Renal cortex interstitium (tissue), 11 donors: ENCODE measurements around the gene PRR16. TPM values are rescaled to one million over a fixed set of nuclear protein-coding genes. Genes with fewer than 3 reads are reported as not detected.
"Not testable (repeated sequence)": the region's sequence is repeated elsewhere in the genome, so short reads cannot be mapped to it uniquely, and the experiment has no call there.

Experiments used
- DNase-seq, 11 donors: peaks; one replicate each; pipeline ENCODE4 v3.0.0-alpha.2; 2013; ENCODE audit warnings: low read depth in 9 of 11, low spot score in 4 of 11; ENCODE audit errors: extremely low read depth in 1 of 11
- polyA plus RNA-seq, 3 donors: library from polyadenylated mRNA; unstranded; fragments of 120-200 nt; gene quantifications; one replicate each; pipeline ENCODE4 v1.2.1, GENCODE V29; 2013; ENCODE audit not compliant: insufficient read length in 3 of 3

The PRR16 gene
- polyA plus RNA-seq, 3 donors, result 3.0 to 3.1 (median 3.0) TPM

DNA sequence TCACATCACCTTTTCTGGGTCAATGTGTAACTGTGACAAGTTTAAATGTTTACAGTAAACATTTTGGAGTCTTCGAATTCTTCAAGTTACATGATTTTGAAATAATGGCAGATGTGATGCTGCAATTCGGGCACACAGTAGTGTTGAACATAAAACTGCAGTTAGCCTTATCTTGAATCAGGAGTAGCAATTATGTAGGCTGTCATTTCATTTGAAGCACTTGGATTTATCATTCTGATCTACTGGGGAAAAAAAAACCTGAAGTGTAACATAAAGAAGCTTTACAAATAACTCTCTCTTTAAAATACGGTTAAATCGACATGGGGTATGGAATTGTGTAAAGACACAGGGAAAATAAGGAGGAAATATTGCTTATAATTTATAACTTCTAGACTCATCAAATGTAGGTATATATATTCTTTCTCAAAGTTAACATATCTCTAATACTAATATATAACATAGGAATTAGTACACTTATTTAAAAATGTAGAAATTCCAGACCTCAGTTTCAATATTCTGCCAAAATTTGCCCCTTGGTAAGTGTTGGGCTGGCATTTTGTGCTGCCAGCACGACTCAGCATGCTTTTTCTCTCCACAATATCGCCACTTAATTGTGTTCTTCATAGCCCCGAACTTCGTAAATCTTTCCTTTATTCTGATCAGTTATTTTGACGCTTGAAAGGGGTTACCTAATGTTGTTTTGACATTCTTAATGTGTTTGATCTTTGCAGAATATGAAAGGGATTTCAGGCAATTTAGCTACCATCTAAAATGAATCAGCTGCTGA is 226.7 kb downstream of the PRR16 start:
- DNase-seq, result no peak

DNA sequence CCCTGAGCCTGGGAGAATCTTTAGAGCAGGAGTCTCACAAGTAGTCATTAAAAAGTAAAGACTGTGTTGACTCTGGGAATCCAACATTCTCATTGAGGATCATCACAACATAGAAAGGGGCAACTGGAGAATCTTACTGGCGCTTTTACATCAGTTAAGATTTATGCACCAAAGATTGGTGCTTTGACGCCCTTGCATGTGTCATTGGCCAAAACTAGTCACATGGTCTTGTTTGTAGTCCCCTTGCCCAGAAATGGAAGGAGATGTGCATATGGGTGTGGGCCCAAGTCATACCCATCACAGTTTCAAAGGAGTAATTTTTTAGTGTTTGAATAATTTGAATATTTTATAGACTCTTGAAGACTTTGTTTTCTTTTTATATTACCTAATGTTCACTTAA is 228.2 kb downstream of the PRR16 start:
- DNase-seq, result no peak

DNA sequence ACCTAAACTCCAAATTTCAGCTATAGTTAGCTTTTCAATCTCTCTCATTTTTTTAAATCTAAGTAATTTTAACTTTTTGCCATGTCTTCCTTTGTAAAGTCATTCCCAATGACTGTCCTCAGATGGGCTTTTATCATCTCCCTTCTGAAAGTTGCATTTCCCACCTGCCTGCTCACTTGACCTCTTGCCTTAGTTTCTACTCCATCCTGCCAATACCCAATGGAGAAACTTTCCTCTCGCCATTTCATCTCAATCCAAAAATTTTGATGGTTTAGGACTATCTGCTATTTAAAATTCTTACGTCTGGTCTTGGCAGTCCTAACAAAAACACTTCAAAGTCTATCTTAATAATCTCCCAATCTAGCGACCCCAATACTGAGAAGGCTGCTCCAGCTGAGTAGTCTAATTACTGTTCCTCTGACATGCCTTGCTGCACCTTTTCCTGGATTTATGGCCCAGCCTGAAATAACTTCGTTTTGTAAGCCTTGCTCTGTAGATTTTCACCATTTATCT is 231.3 kb downstream of the PRR16 start:
- no peak for DNase-seq

DNA sequence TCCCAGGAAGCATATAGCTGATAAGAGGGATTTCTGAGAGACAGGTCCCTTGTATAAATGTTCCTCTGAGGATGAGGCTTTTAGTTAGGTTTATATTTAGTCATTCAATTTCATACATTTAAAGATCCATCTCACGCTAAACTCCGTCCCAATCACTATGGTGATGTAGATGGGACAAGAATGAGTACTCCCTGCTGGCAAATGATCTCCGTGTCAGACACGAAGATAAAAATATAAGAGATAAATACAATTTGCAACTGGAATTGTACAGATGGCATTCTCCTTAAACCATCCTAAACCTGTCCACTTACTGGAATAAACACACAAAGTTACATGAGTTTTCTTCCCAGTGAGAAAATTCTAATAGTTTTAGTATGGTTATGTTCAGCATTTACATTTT is 233.0 kb downstream of the PRR16 start:
- no peak for DNase-seq

DNA sequence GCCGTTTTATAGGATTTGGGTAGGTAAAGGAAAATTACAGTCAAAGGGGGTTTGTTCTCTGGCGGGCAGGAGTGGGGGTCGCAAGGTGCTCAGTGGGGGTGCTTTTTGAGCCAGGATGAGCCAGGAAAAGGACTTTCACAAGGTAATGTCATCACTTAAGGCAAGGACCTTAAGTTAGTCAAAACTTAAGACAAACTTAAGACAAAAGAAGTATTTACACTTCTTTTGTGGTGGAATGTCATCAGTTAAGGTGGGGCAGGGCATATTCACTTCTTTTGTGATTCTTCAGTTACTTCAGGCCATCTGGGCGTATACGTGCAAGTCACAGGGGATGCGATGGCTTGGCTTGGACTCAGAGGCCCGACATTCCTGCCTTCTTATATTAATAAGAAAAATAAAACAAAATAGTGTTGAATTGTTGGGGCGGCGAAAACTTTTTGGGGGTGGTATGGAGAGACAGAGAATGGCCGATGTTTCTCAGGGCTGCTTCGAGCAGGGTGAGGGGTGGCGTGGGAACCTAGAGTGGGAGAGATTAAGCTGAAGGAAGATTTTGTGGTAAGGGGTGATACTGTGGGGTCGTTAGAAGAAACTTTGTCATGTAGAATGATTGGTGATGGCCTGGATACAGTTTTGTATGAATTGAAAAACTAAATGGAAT is 233.7 kb downstream of the PRR16 start:
- DNase-seq, result not testable (repeated sequence)

DNA sequence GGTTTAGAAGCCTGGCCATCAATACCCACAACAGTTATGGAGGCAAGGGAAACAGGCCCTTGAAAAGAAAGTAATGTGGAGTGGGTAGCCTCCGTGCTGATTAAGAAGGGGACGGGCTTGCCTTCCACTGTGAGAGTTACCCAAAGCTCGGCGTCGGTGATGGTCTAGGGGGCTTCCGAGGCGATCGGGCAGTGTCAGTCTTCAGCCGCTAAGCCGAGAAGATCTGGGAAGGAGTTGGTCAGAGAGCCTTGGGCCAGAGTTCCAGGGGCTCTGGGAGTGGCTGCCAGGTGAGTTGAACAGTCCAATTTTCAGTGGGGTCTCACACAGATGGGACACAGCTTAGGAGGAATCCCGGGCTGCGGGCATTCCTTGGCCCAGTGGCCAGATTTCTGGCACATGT is 236.6 kb downstream of the PRR16 start:
- not testable (repeated sequence) for DNase-seq

DNA sequence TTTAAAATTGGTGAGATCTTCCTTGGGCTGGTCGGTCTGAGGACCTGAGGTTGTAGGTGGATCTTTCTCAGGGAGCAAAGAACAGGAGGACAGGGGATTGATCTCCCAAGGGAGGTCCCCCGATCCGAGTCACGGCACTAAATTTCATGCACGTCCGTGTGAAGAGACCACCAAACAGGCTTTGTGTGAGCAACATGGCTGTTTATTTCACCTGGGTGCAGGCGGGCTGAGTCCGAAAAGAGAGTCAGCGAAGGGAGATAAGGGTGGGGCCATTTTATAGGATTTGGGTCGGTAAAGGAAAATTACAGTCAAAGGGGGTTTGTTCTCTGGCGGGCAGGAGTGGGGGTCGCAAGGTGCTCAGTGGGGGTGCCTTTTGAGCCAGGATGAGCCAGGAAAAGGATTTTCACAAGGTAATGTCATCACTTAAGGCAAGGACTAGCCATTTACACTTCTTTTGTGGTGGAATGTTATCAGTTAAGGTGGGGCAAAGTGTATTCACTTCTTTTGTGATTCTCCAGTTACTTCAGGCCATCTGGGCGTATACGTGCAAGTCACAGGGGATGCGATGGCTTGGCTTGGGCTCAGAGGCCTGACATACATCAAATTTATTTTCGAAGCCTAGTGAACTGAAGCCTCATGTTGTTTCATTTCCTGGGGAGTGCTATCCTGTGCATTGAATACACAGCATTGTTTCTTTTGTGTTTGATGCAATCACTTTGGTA is 238.9 kb downstream of the PRR16 start:
- DNase-seq, result not testable (repeated sequence)

DNA sequence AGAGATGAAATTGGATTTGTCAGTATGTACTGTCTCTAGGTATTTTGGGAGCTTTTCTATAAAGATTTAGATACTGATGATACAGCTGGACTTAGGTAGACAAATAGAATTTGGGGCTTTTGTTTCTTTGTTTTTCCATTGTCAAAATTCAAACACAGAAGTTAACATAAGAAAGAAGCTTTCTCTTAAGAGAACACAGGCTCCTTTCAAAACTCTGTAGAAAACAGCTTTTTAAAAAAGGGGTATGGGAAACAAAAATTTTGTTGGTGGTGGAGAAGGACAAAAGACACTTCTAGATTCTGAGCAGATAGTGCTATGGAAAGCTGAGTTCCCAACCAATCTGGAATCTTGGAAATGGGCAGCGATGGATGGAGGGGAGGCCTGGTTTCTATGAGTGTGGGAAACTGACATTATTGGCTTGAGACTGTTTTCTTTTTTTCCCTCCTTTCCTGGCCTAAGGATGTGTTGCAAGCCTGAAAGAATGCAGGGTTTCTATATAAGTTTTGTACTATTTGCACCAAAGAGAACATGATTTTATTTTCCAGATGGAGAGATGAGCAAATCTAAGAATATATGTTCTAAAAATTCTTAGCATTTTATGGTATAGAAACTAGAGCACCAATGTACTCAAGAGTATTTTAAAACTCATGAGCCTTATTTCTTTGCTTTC is 240.0 kb downstream of the PRR16 start:
- DNase-seq, result no peak

DNA sequence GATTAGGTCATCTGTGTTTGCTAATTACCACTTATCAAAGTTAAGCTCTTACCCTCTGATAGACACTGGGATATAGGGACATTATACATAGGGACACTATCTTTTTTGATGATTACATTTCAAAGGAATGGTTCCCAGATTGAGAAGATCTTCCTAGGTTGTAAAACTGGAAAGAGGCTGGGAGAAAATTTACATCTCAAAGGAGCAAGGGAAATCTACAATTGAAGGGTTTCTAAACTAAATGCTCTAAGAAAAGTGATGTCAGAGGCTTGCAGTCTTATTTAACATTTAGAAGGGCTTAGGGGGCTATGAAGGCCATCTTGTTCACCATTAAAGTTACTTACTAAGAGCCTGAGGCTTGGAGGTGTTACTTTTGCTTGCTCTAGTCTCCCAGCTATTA is 242.8 kb downstream of the PRR16 start:
- DNase-seq, result no peak

DNA sequence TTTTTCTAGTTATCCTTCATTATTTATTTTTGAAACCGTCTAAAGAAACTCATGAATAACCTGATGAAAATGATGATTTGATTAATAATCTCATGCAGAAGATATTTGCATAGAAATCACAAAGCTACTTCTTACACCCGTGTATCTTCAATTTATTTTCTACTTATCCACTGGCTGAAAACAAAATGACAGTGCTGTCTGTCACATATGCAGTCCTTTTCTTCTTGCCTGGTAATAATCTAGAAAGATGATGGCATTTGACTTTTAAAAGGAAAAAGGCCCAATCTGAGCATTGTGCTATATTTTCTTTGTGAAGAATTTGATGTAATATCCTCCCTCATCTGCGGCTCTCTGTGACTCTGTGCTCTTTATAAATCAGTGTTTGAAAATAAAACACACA is 253.3 kb downstream of the PRR16 start:
- no peak for DNase-seq

DNA sequence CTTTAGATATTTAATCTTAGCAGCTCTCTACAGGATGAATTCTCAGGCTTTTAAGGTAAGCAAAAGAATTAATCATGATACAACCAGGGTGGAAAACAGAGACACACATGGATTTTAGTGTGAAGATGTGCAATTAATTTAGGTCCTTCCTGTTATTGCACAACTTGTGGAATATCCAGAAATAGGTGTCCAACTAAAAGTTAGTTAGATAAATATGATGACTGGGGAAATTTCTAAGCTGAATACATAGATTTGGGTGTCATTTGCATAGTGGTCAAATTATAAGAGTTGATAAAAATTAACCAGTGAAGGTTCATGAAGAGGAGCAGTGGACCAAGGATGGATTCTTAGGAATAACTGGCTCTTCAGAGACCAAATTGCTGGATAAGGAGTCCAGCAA is 266.1 kb downstream of the PRR16 start:
- no peak for DNase-seq

DNA sequence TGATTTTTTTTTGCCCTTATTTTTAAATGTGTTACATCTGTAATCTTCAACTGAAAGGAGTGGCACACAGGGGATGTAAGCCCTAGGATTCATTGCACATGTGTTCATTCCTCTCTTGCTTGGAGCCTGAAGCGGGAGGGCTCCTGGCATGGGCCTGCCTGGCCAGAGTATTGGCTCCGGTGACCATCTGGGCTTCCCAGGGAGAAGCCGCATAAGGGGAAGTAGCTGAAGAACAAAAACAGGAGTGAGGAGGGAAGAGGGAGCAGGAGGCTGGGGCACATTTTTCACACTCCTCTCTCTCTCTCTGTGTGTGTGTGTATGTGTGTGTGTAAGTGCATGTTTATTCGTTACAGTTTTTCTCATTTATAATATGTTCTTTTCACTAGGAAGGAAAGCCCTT is 269.9 kb downstream of the PRR16 start:
- no peak for DNase-seq

DNA sequence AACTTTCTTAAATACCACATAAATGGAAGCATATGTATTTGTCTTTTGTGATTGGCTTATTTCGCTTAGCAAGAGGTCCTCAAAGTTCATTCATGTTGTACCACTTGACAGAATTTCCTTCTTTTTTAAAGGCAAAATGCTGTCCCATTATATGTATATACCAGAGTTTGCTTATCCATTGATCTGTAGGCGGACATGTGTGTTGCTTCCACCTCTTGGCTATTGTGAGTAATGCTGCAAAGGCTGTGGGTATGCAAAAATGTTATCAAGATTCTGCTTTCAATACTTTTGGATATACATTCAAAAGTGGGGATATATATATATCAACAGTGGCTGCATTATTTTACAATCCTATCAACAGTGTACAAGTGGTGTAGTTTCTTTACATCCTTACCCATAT is 271.0 kb downstream of the PRR16 start:
- no peak for DNase-seq
